ENCODE data around the gene C6orf58. TPM values are rescaled to one million over a fixed set of nuclear protein-coding genes. Genes with fewer than 3 reads are reported as not detected.

Gene C6orf58
- total RNA-seq, 6 experiments from 2014 or later = not detected

GRCh38 chr6:127547215-127547614 is 29.8 kb upstream of the C6orf58 start:
- H3K4me3 ChIP-seq = no peak overlapping the region
- ATAC-seq (peak in 1 of 4 donors; percentile 25), DNase-seq (no peak)
- H3K4me1 ChIP-seq = no peaks in the 10 kb centered on the region
- no peak overlapping the region for H3K27ac ChIP-seq
- no peaks in the 10 kb centered on the region for H3K9me3 ChIP-seq
- intact Hi-C loops (cut with DNase I) = no loop called here
- TF ChIP-seq POLR2A (IDR thresholded peaks at IDR 0.05) (no peak), CTCF (IDR thresholded peaks at IDR 0.05) (peak in 3 of 4 donors; percentile 10 to 23 (median 12))
- H3K36me3 ChIP-seq = no peaks in the 10 kb centered on the region
- H3K27me3 ChIP-seq = no peaks in the 10 kb centered on the region
- 0% methylated on average over 1 of the region's 1 CpG for WGBS (ENCODE audit: insufficient coverage, low coverage, low lambda C conversion rate, missing lambda C conversion rate)

- ATAC-seq (no peak), DNase-seq (no peak)
- TF ChIP-seq POLR2A (IDR thresholded peaks at IDR 0.05) = no peak
- peak in 3 of 4 donors; percentile 18 to 32 (median 23) for TF ChIP-seq CTCF (IDR thresholded peaks at IDR 0.05)
- WGBS (ENCODE audit: insufficient coverage, low coverage, low lambda C conversion rate, missing lambda C conversion rate) = 27% methylated on average over 2 of the region's 2 CpGs
- Histone ChIP-seq H3K4me1 (no peaks in the 10 kb centered on the region), H3K9me3 (no peaks in the 10 kb centered on the region), H3K27me3 (no peaks in the 10 kb centered on the region), H3K36me3 (no peaks in the 10 kb centered on the region), H3K27ac (no peak overlapping the region), H3K4me3 (no peak overlapping the region)
- intact Hi-C loops (cut with DNase I) = no loop called here
These were observed 28.9 kb upstream of the C6orf58 start for GRCh38 chr6:127547904-127548649.

GRCh38 chr6:127550403-127550802 is 26.6 kb upstream of the C6orf58 start:
- peak in 1 of 4 donors; percentile 60 for ATAC-seq

GRCh38 chr6:127554435-127555006 is 22.5 kb upstream of the C6orf58 start:
- no peaks in the 10 kb centered on the region for H3K9me3 ChIP-seq

More at GRCh38 chr6:127550403-127550802, 26.6 kb upstream of the C6orf58 start:
- H3K27me3 ChIP-seq = no peaks in the 10 kb centered on the region
- intact Hi-C loops (cut with DNase I) = no loop called here
- H3K36me3 ChIP-seq = no peaks in the 10 kb centered on the region
- no peak for TF ChIP-seq CTCF (IDR thresholded peaks at IDR 0.05)
- TF ChIP-seq POLR2A (IDR thresholded peaks at IDR 0.05) = no peak
- no peaks in the 10 kb centered on the region for H3K9me3 ChIP-seq
- H3K4me3 ChIP-seq = no peak overlapping the region
- DNase-seq = no peak
- no peaks in the 10 kb centered on the region for H3K4me1 ChIP-seq
- no peak overlapping the region for H3K27ac ChIP-seq

More at GRCh38 chr6:127554435-127555006, 22.5 kb upstream of the C6orf58 start:
- intact Hi-C loops (cut with DNase I) = no loop called here
- no peak overlapping the region for H3K4me3 ChIP-seq
- peak in 1 of 3 donors; percentile 23 for DNase-seq
- ATAC-seq = peak; percentile 72 to 96 (median 82)
- TF ChIP-seq CTCF (IDR thresholded peaks at IDR 0.05) (peak; percentile 41 to 49 (median 46)), POLR2A (IDR thresholded peaks at IDR 0.05) (no peak)
- no peaks in the 10 kb centered on the region for H3K4me1 ChIP-seq
- no peaks in the 10 kb centered on the region for H3K36me3 ChIP-seq
- no peak overlapping the region for H3K27ac ChIP-seq
- no peaks in the 10 kb centered on the region for H3K27me3 ChIP-seq
- WGBS (ENCODE audit: insufficient coverage, low coverage, low lambda C conversion rate, missing lambda C conversion rate) = 9% methylated on average over 2 of the region's 2 CpGs

Measured in right lobe of liver (tissue), 6 donors.